Neural crest cell (in vitro differentiated cells): ENCODE measurements around the gene B9D1. TPM values are rescaled to one million over a fixed set of nuclear protein-coding genes. Genes with fewer than 3 reads are reported as not detected.
A peak's percentile ranks its signal among the peaks of the same experiment; 100 is the strongest.

Source experiments
- DNase-seq: peaks from one replicate; pipeline ENCODE4 v3.0.0; 2021; ENCODE audit warnings: low read depth, mixed read lengths, low spot score
- H3K27ac Mint-ChIP-seq: one replicate; pipeline ENCODE4 v1.8.0; 2021; ENCODE audit warnings: mild to moderate bottlenecking, mixed read lengths; ENCODE audit not compliant: unreplicated experiment
- H3K27me3 Mint-ChIP-seq: 2 replicates; pipeline ENCODE4 v1.8.0; 2021; ENCODE audit warnings: low read depth, mild to moderate bottlenecking, mixed read lengths
- H3K36me3 Mint-ChIP-seq: 2 replicates; pipeline ENCODE4 v1.8.0; 2021; ENCODE audit warnings: low read depth, mild to moderate bottlenecking, mixed read lengths
- H3K4me1 Mint-ChIP-seq: 2 replicates; pipeline ENCODE4 v1.8.0; 2021; ENCODE audit warnings: mixed read lengths
- H3K4me3 Mint-ChIP-seq: one replicate; pipeline ENCODE4 v1.8.0; 2021; ENCODE audit warnings: mild to moderate bottlenecking, mixed read lengths
- H3K9me3 Mint-ChIP-seq: 2 replicates; pipeline ENCODE4 v1.8.0; 2021; ENCODE audit warnings: mixed read lengths
- total RNA-seq: library from RNA; stranded (reverse); gene quantifications from 2 replicates; pipeline ENCODE4 v1.2.1, GENCODE V29; 2021
- TF ChIP-seq, protein P1 (sequence below): fragments of 200-600 bp; sonication (generic); conservative IDR thresholded peaks from 2 replicates; pipeline ENCODE4 v1.5.0; 2021; ENCODE audit warnings: antibody characterized with exemption, mild to moderate bottlenecking

B9D1 gene
- total RNA-seq, 1 donor from 2014 or later: 17.9 TPM

DNA sequence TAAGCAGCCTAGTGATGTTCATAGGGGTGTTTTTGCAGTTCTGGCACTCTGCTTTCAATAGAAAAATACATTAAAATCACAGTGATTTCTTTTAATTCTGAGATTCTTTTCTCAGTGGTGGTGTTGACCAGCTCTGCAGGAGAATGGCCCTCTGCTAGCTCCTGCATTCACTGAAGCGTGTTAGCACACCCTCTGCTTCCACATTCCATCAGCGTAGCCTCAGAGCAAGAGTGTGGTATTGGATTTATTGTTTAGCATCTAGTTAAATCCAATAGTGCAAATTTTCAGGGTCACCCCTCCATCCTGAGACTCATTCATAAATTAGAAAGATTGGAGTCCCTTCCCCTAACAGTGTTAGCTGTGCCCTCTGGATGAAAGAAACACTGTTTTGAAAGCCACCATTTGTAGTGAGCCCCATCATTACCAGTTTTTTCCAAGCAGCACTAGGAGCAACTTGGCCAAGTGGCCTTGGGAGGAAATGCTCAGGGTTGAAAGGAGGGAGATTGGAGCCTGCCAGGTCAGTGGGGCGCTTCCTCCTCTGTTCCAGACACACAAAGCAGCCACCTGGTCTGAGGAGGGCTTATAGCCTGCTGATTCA is 45.7 kb downstream of the B9D1 start:
- TF ChIP-seq, protein P1, sequence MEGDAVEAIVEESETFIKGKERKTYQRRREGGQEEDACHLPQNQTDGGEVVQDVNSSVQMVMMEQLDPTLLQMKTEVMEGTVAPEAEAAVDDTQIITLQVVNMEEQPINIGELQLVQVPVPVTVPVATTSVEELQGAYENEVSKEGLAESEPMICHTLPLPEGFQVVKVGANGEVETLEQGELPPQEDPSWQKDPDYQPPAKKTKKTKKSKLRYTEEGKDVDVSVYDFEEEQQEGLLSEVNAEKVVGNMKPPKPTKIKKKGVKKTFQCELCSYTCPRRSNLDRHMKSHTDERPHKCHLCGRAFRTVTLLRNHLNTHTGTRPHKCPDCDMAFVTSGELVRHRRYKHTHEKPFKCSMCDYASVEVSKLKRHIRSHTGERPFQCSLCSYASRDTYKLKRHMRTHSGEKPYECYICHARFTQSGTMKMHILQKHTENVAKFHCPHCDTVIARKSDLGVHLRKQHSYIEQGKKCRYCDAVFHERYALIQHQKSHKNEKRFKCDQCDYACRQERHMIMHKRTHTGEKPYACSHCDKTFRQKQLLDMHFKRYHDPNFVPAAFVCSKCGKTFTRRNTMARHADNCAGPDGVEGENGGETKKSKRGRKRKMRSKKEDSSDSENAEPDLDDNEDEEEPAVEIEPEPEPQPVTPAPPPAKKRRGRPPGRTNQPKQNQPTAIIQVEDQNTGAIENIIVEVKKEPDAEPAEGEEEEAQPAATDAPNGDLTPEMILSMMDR: no peak
- Mint-ChIP-seq H3K36me3 (peaks cover 11% of the 10 kb centered on the region), H3K27ac (peak overlapping the region; percentile 94), H3K27me3 (no peaks in the 10 kb centered on the region), H3K4me1 (peaks cover 44% of the 10 kb centered on the region), H3K4me3 (peak overlapping the region; percentile 74), H3K9me3 (no peaks in the 10 kb centered on the region)
- DNase-seq: no peak

GRCh38 chr17:19315104-19315503 is 47.4 kb downstream of the B9D1 start:
- no peaks in the 10 kb centered on the region for H3K27me3 Mint-ChIP-seq
- no peaks in the 10 kb centered on the region for H3K9me3 Mint-ChIP-seq
- peak overlapping the region; percentile 38 for H3K27ac Mint-ChIP-seq
- DNase-seq: no peak
- H3K4me3 Mint-ChIP-seq: no peak overlapping the region
- peaks cover 47% of the 10 kb centered on the region for H3K4me1 Mint-ChIP-seq
- TF ChIP-seq, protein P1: no peak
- H3K36me3 Mint-ChIP-seq: peaks cover 10% of the 10 kb centered on the region

- H3K4me1 Mint-ChIP-seq: peaks cover 52% of the 10 kb centered on the region
- H3K4me3 Mint-ChIP-seq: no peak overlapping the region
- no peaks in the 10 kb centered on the region for H3K9me3 Mint-ChIP-seq
- no peak for DNase-seq
- no peak overlapping the region for H3K27ac Mint-ChIP-seq
- no peaks in the 10 kb centered on the region for H3K27me3 Mint-ChIP-seq
- peaks cover 10% of the 10 kb centered on the region for H3K36me3 Mint-ChIP-seq
- TF ChIP-seq, protein P1: no peak
These were observed 48.5 kb downstream of the B9D1 start for GRCh38 chr17:19313746-19314651.

DNA sequence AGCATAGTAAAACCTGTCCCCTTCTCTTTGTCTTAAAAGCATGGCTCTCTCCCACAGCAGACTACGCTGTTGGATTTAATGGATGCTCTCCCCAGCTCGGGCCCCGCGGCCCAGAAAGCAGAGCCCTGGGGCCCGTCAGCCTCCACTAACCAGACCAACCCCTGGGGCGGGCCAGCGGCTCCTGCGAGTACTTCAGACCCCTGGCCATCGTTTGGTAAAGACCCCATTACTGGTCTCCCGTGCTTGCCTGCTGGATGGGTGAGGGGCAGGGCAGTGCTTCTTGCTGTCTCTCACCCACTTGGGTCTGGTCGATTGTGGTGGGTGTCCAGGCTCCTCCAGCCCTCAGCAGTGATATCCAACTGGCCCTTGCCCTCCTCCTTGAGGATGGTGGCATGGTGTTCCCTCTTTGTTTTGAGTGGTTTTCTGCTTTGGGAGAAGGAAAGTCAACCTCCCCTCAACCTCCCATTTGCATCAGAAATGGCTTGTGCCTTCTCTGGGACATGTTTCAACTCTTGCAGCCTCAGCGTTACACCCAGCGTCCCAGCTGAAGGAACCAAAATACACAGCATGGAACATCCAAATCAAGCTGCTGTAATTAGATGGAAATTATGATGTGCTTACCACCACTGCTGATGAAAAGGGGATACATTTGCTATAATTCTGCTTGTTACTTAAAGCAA is 49.3 kb downstream of the B9D1 start:
- Mint-ChIP-seq H3K4me1 (peaks cover 59% of the 10 kb centered on the region), H3K27ac (no peak overlapping the region), H3K9me3 (no peaks in the 10 kb centered on the region), H3K36me3 (peaks cover 10% of the 10 kb centered on the region), H3K4me3 (no peak overlapping the region), H3K27me3 (no peaks in the 10 kb centered on the region)
- TF ChIP-seq, protein P1: no peak
- no peak for DNase-seq

DNA sequence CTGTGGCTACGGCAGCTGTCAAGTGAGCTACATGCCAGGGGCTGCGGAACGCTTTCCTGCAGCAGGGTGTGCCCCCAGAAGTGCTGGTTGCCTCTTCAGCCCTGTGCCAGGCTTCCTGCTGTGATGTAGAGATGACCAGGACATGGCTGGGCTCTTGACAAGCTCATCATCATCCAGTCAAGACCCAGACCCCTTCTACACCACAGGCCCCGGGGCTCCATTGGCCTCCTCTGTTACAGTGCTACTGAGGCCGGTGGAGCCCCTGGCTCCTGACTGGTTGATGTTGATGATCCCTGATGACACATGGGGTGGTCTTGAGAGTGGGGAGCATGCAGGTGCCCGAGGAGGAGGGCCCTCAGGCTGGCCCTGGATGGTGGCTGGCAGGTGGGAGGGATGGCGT is 50.1 kb downstream of the B9D1 start:
- TF ChIP-seq, protein P1: no peak
- H3K4me3 Mint-ChIP-seq: no peak overlapping the region
- H3K9me3 Mint-ChIP-seq: no peaks in the 10 kb centered on the region
- no peak for DNase-seq
- peaks cover 10% of the 10 kb centered on the region for H3K36me3 Mint-ChIP-seq
- no peak overlapping the region for H3K27ac Mint-ChIP-seq
- H3K4me1 Mint-ChIP-seq: peaks cover 57% of the 10 kb centered on the region
- H3K27me3 Mint-ChIP-seq: no peaks in the 10 kb centered on the region
